ENCODE results near the gene CCP110. TPM values are rescaled to one million over a fixed set of nuclear protein-coding genes. Genes with fewer than 3 reads are reported as not detected.
A peak's percentile ranks its signal among the peaks of the same experiment; 100 is the strongest.

CCP110 gene
- total and polyA plus RNA-seq, 8 donors: 2.3 to 67.7 (median 7.6) TPM

- no peaks in the 10 kb centered on the region for H3K9me3 ChIP-seq
- 57 to 81% (median 71%) methylated on average over 2 of the region's 2 CpGs for WGBS, 5 donors
- peaks cover 39 to 92% (median 83%) of the 10 kb centered on the region in 4 donors for H3K36me3 ChIP-seq
- H3K27ac ChIP-seq: peak overlapping the region in 1 of 5 donors; percentile 1
- no peaks in the 10 kb centered on the region for H3K27me3 ChIP-seq
- peak in 1 of 2 donors; percentile 30 for DNase-seq
- H3K4me3 ChIP-seq: no peak overlapping the region
- intact Hi-C loops (cut with DNase I; ENCODE audit: low total_unique reads): no loop called here
- peaks cover 0 to 19% (median 5%) of the 10 kb centered on the region in 4 donors for H3K4me1 ChIP-seq
- TF ChIP-seq POLR2AphosphoS5 (IDR thresholded peaks at IDR 0.05) (no peak), POLR2A (IDR thresholded peaks at IDR 0.05) (no peak), EP300 (IDR thresholded peaks at IDR 0.05) (no peak)
- TF ChIP-seq, protein P1, sequence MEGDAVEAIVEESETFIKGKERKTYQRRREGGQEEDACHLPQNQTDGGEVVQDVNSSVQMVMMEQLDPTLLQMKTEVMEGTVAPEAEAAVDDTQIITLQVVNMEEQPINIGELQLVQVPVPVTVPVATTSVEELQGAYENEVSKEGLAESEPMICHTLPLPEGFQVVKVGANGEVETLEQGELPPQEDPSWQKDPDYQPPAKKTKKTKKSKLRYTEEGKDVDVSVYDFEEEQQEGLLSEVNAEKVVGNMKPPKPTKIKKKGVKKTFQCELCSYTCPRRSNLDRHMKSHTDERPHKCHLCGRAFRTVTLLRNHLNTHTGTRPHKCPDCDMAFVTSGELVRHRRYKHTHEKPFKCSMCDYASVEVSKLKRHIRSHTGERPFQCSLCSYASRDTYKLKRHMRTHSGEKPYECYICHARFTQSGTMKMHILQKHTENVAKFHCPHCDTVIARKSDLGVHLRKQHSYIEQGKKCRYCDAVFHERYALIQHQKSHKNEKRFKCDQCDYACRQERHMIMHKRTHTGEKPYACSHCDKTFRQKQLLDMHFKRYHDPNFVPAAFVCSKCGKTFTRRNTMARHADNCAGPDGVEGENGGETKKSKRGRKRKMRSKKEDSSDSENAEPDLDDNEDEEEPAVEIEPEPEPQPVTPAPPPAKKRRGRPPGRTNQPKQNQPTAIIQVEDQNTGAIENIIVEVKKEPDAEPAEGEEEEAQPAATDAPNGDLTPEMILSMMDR (IDR thresholded peaks at IDR 0.05): no peak
Measured at GRCh38 chr16:19507867-19508266, 15.9 kb upstream of the CCP110 start.

DNA sequence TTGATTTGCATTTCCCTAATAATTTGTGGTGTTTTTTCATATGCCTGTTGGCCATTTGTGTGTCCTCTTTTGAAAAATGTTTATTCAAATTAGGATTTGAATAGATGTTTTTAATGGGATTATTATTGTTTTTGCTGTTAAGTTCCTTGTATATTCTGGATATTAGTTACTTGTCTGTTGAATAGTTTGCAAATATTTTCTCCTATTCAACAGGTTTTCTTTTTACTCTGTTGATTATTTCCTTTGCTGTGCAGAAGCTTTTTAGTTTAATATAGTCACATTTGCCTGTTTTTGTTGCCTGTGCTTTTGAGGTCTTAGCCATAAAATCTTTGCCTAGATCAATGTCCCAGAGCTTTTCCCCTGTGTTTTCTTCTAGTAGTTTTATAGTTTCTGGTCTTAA, 11.4 kb upstream of the CCP110 start:
- no peak for TF ChIP-seq POLR2A (IDR thresholded peaks at IDR 0.05)
- no peak for TF ChIP-seq POLR2AphosphoS5 (IDR thresholded peaks at IDR 0.05)
- TF ChIP-seq, protein P1 (IDR thresholded peaks at IDR 0.05): no peak
- no peak for TF ChIP-seq EP300 (IDR thresholded peaks at IDR 0.05)
- peak overlapping the region in 1 of 5 donors; percentile 68 for H3K27ac ChIP-seq
- peaks cover 0 to 45% (median 29%) of the 10 kb centered on the region in 4 donors for H3K4me1 ChIP-seq

GRCh38 chr16:19513377-19514053, 10.2 kb upstream of the CCP110 start:
- peak in 1 of 2 donors; percentile 40 for DNase-seq
- Histone ChIP-seq H3K27me3 (no peaks in the 10 kb centered on the region), H3K36me3 (peaks cover 16 to 74% (median 57%) of the 10 kb centered on the region in 4 donors), H3K9me3 (no peaks in the 10 kb centered on the region), H3K4me3 (peak overlapping the region in 1 of 4 donors; percentile 8), H3K27ac (peak overlapping the region in 4 of 5 donors; percentile 23 to 68 (median 42)), H3K4me1 (peaks cover 0 to 55% (median 39%) of the 10 kb centered on the region in 4 donors)
- 33 to 50% (median 49%) methylated on average over 4 of the region's 4 CpGs for WGBS, 5 donors
- intact Hi-C loops (cut with DNase I; ENCODE audit: low total_unique reads): no loop called here
- TF ChIP-seq EP300 (IDR thresholded peaks at IDR 0.05) (no peak), POLR2A (IDR thresholded peaks at IDR 0.05) (no peak), POLR2AphosphoS5 (IDR thresholded peaks at IDR 0.05) (peak in 2 of 3 donors; percentile 47 to 77)
- TF ChIP-seq, protein P1 (IDR thresholded peaks at IDR 0.05): no peak

More for the DNA sequence above, 11.4 kb upstream of the CCP110 start:
- H3K9me3 ChIP-seq: no peaks in the 10 kb centered on the region
- intact Hi-C loops (cut with DNase I; ENCODE audit: low total_unique reads): no loop called here
- DNase-seq: no peak
- no peak overlapping the region for H3K4me3 ChIP-seq
- peaks cover 23 to 84% (median 69%) of the 10 kb centered on the region in 4 donors for H3K36me3 ChIP-seq
- H3K27me3 ChIP-seq: no peaks in the 10 kb centered on the region

- DNase-seq: no peak
- intact Hi-C loops (cut with DNase I; ENCODE audit: low total_unique reads): no loop called here
- Histone ChIP-seq H3K36me3 (peaks cover 4 to 52% (median 35%) of the 10 kb centered on the region in 4 donors), H3K27me3 (no peaks in the 10 kb centered on the region), H3K9me3 (no peaks in the 10 kb centered on the region), H3K4me1 (peaks cover 15 to 77% (median 60%) of the 10 kb centered on the region in 4 donors), H3K27ac (no peak overlapping the region), H3K4me3 (no peak overlapping the region)
- 55 to 76% (median 66%) methylated on average over 2 of the region's 2 CpGs for WGBS, 5 donors
- TF ChIP-seq POLR2AphosphoS5 (IDR thresholded peaks at IDR 0.05): peak in 1 of 3 donors; percentile 2
- TF ChIP-seq, protein P1 (IDR thresholded peaks at IDR 0.05): no peak
Measured at GRCh38 chr16:19515757-19516156, 8.0 kb upstream of the CCP110 start.

Data from stomach (tissue), 9 donors.